Subcutaneous abdominal adipose tissue (tissue), 5 donors: ENCODE measurements around the gene SPOP.
"Not testable (repeated sequence)": the region's sequence is repeated elsewhere in the genome, so short reads cannot be mapped to it uniquely, and the experiment has no call there.

Experiments used
- H3K27ac ChIP-seq: one replicate; pipeline ENCODE4 v1.7.0; 2013; ENCODE audit warnings: low read depth, mild to moderate bottlenecking, inconsistent platforms, low read length, moderate library complexity
- H3K27me3 ChIP-seq, 5 donors: one replicate each; pipeline ENCODE4 v1.7.0; 2013; ENCODE audit warnings: low read length in 5 of 5, inconsistent platforms in 1 of 5; ENCODE audit not compliant: control insufficient read depth in 5 of 5, insufficient read depth in 4 of 5
- H3K36me3 ChIP-seq, 5 donors: one replicate each; pipeline ENCODE4 v1.7.0; 2013; ENCODE audit warnings: low read length in 5 of 5; ENCODE audit not compliant: control insufficient read depth in 5 of 5, insufficient read depth in 5 of 5
- H3K4me1 ChIP-seq, 5 donors: one replicate each; pipeline ENCODE4 v1.7.0; 2013; ENCODE audit warnings: low read length in 5 of 5, mild to moderate bottlenecking in 3 of 5, moderate library complexity in 1 of 5; ENCODE audit not compliant: control insufficient read depth in 5 of 5, insufficient read depth in 5 of 5
- H3K4me3 ChIP-seq, 5 donors: one replicate each; pipeline ENCODE4 v1.7.0; 2013; ENCODE audit warnings: low read length in 5 of 5, low read depth in 1 of 5
- H3K9ac ChIP-seq, 5 donors: one replicate each; pipeline ENCODE4 v1.7.0; 2013; ENCODE audit warnings: low read length in 5 of 5, mild to moderate bottlenecking in 4 of 5, moderate library complexity in 3 of 5
- H3K9me3 ChIP-seq, 5 donors: one replicate each; pipeline ENCODE4 v1.7.0; 2013; ENCODE audit warnings: low read length in 5 of 5; ENCODE audit not compliant: control insufficient read depth in 5 of 5
- donor health status: healthy.
- donor health status: healthy.
- donor health status: healthy.
- donor health status: healthy.
- donor health status: healthy.

The SPOP gene

DNA sequence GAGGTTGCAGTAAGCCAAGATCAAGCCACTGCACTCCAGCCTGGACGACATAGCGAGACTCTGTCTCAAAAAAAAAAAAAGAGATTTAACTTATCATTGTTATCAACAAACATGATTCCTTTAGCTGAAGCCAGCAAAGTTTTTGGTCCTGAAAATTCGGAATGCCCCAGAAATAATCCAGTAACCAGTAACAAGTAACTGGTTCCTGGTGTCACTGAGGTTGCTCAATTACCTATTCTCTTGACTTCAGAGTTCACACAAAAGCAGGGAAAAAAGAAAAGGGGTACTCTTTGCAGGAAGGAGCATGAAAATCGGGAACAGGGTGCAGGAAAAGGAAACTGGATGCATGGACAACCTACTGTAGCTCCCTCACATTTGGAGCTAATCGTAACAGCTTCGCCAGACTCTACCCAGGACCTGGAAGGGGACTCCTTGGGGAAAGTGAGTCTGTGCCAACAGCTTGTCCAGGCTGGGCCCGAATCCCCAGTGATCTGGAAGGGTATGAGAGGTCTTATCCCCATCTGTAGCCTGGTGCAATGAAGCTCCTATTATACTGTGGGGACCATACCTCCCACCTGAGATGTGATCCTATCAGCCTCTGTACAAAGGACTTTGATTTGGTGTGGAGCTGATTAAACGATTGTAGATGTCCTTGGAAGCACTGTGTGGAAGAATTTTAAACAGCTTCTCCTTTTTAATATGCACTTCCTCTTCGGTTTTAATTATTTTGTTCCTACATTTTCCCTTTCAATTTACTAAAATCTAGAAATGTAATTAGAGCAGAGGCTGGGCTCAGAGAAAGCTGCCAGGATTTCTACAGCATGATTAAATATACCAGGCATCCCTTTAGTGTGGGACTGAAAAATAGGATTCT lies 3.4 kb upstream of the SPOP start:
- H3K9me3 ChIP-seq, result no peaks in the 10 kb centered on the region

DNA sequence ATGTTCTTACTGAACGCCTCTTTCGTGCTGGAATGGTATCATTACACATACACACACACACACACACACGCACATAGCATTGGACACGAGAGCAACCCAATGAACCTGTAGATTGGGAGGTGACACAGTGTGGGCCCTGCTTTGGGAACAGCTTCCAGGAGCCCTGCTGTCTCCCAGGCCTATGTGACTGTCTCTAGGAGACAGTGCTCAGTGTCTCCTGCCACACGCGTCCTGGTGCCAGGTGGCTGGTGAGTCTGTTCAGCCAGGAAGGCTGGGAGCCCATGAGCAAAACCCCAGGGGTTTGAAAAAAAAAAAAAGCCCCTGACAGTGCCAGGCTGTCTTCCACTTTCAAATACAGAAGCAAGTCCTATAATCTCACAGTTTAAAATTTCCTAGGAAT lies 2.4 kb upstream of the SPOP start:
- Histone ChIP-seq H3K4me1 (peaks cover 6 to 32% (median 25%) of the 10 kb centered on the region in 5 donors), H3K4me3 (no peak overlapping the region), H3K36me3 (peaks cover 0 to under 1% (median 0%) of the 10 kb centered on the region in 5 donors), H3K9me3 (no peaks in the 10 kb centered on the region), H3K9ac (no peak overlapping the region), H3K27ac (no peak overlapping the region), H3K27me3 (no peaks in the 10 kb centered on the region)

More for the DNA sequence above, 3.4 kb upstream of the SPOP start:
- Histone ChIP-seq H3K4me1 (peaks cover 3 to 22% (median 15%) of the 10 kb centered on the region in 5 donors), H3K9ac (peak overlapping the region in 1 of 5 donors; percentile 13), H3K27ac (no peak overlapping the region), H3K4me3 (no peak overlapping the region), H3K36me3 (no peaks in the 10 kb centered on the region), H3K27me3 (no peaks in the 10 kb centered on the region)

DNA sequence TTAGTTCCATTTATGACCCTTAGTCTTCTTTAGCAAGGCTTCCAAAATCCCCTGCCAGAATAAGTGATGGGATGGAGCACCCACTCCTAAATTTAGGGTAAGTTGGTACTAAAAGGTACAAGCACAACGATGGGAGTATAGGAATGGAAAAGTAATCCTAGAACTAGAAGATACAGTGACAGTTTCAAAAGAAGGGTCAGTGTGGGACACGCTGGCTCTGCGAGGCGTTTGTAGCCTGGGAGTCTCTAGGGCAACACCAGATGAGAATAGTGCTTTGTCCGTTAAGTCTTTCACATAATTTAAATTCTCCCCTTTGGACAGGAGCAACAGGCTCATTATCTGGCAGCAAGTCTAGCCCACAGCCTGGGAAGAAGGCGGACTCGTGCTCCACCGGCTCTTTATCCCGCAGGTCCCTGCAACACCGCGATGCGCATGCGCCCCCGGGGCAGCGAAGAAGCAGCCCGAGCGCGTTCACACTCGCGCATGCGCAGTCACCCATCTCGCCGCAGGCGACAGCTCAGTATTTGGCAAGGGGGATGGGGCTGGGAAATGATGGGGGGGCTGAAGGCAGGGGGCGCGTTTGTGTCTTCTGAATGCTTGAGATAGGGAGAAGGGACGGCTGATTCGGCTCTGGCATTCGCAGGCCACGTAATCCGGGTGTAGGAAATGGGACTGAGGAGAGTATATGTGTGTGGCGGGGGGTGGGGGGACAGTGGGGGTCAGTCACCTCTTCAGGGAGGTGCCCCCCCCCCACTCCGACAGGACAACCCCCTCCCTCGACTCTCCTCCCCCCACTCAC lies 564 bp downstream of the SPOP start:
- Histone ChIP-seq H3K27me3 (no peaks in the 10 kb centered on the region), H3K9me3 (no peaks in the 10 kb centered on the region), H3K27ac (peak overlapping the region; percentile 96), H3K4me1 (peaks cover 6 to 39% (median 34%) of the 10 kb centered on the region in 5 donors), H3K4me3 (peak overlapping the region; percentile 58 to 89 (median 77)), H3K36me3 (peaks cover 0 to 6% (median 3%) of the 10 kb centered on the region in 5 donors), H3K9ac (peak overlapping the region; percentile 69 to 94 (median 83))

DNA sequence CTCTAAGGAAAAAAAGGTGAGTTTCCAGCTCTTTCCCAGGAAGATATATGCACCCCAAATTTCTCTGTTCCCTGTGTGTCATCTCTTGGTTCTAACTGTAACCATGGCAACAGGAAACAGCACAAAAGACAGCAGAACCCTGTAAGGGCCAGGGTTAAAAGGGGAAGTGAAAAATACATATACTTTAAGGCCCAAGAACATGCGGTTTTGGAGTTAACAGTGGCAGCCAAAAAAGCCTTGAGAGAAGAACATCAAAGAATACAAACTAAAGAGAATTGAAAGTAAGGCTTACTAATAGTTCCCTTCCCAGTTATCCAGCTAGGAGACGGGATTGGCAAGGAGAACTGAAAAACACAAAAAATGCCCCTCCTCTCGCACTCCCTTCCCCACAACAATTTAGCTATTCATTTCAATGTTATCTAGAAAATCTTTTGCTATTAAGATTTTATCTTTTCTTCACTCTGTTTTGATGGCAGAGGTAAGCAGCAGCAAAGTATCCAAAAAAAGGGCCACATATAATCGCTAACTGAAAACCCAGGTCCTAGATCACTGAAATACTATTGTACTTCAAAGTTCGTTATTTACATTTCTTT lies 1.5 kb downstream of the SPOP start:
- Histone ChIP-seq H3K9me3 (no peaks in the 10 kb centered on the region), H3K9ac (peak overlapping the region; percentile 11 to 84 (median 74)), H3K4me3 (peak overlapping the region; percentile 58 to 89 (median 77)), H3K27ac (peak overlapping the region; percentile 96), H3K27me3 (no peaks in the 10 kb centered on the region), H3K36me3 (peaks cover 0 to 6% (median 3%) of the 10 kb centered on the region in 5 donors), H3K4me1 (peaks cover 6 to 41% (median 34%) of the 10 kb centered on the region in 5 donors)

DNA sequence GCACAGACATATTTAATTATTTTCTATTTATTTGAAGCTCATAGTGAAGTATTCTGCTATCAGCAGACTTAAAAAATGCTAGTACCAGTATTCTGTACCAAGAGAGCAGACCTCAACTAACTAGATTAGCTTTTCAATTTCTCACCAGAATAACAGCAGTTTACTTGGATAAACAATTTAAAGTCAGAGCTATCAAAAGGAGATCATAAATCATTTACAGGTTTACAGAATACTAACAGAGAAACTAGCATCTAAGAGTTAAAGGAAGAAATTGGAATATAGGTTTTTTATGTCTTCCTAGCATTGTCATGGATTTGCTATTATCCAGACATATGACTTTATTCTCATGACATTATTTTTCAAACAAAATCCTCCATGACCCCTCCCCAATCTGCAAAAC lies 3.4 kb downstream of the SPOP start:
- H3K9me3 ChIP-seq, result no peaks in the 10 kb centered on the region
- no peak overlapping the region for H3K9ac ChIP-seq
- peaks cover 6 to 57% (median 45%) of the 10 kb centered on the region in 5 donors for H3K4me1 ChIP-seq
- no peak overlapping the region for H3K27ac ChIP-seq
- no peaks in the 10 kb centered on the region for H3K27me3 ChIP-seq
- no peak overlapping the region for H3K4me3 ChIP-seq
- peaks cover 0 to 6% (median 3%) of the 10 kb centered on the region in 5 donors for H3K36me3 ChIP-seq

DNA sequence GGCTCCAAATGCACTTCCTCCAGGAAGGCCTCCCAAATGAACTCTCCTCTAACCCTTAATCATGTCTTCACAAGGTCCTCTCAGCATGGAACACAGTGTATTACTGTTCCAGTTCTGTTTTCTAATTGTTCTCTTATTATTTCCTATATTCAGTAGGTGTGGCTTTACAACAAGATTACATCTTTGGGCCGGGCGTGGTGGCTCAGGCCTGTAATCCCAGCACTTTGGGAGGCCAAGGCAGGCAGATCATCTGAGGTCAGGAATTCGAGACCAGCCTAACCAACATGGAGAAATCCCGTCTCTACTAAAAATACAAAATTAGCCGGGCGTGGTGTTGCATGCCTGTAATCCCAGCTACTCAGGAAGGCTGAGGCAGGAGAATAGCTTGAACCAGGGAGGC lies 4.2 kb downstream of the SPOP start:
- not testable (repeated sequence) for H3K4me3 ChIP-seq, H3K27ac ChIP-seq
- H3K4me1 ChIP-seq, result peaks cover 6 to 57% (median 45%) of the 10 kb centered on the region in 5 donors

DNA sequence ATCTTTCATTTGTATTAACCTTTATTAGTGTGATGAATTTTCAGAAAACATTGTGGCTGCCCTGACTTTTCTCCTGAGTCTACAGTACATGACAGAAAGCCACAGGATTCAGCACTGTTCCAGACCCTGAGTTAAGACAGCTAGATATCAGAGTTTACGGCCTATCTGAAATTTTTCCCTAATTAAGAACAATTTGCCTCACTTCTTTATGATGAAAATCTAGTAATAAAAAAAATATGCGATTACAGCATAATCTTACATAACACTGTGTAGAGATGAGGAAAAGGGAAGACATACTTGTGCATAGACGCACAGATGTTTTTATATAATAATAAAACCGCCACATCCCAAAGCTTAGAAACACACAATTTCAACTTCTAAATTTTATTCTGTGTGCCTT lies 7.3 kb downstream of the SPOP start:
- peak overlapping the region; percentile 63 for H3K27ac ChIP-seq
- no peaks in the 10 kb centered on the region for H3K9me3 ChIP-seq
- H3K4me3 ChIP-seq, result no peak overlapping the region
- H3K9ac ChIP-seq, result peak overlapping the region in 3 of 5 donors; percentile 3 to 72 (median 16)
- H3K36me3 ChIP-seq, result peaks cover 0 to 6% (median 4%) of the 10 kb centered on the region in 5 donors
- peaks cover 0 to 35% (median 23%) of the 10 kb centered on the region in 5 donors for H3K4me1 ChIP-seq
- no peaks in the 10 kb centered on the region for H3K27me3 ChIP-seq

More for the DNA sequence above, 4.2 kb downstream of the SPOP start:
- H3K27me3 ChIP-seq, H3K9me3 ChIP-seq, H3K9ac ChIP-seq, H3K36me3 ChIP-seq: not testable (repeated sequence)

DNA sequence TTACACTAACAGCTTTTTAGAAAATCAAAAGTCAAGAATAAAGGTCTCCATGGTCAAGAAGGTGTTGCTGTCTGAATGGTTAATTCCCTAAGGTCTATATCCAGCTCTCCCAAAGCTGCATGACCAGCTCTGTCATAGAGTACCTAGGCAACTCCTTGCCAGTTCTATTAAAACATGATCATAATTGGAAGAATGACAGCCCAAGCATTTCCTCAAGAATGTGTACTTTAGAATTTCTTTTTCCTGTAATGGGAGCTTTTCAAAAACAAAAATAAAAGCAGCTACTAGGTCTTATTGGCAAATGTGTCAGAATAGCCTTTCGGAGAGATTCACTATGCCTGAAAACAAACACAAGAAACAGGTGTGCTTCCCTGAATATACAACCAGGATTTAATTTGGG lies 7.9 kb downstream of the SPOP start:
- Histone ChIP-seq H3K27ac (peak overlapping the region; percentile 63), H3K9me3 (no peaks in the 10 kb centered on the region), H3K4me1 (peaks cover 0 to 29% (median 18%) of the 10 kb centered on the region in 5 donors), H3K36me3 (peaks cover 0 to 6% (median 2%) of the 10 kb centered on the region in 5 donors), H3K9ac (peak overlapping the region in 4 of 5 donors; percentile 3 to 72 (median 40)), H3K27me3 (no peaks in the 10 kb centered on the region), H3K4me3 (no peak overlapping the region)

DNA sequence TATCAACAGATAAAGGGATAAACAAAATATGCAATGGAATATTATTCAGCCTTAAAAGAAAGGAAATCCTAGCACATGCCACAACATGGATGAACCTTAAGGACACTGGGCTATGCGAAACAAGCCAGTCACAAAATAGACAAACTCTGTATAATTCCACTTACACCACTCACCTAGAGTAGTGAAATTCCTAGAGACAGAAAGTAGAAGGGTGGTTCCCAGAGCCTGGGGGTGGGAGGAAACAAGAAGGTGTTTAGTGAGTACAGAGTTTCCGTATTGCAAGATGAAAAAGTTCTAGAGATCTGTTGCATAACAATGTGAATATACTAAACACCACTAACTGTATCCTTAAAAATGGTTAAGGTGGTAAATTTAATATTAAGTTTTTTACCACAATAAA lies 10.0 kb downstream of the SPOP start:
- no peak overlapping the region for H3K27ac ChIP-seq
- peaks cover 0 to 19% (median 11%) of the 10 kb centered on the region in 5 donors for H3K4me1 ChIP-seq
- H3K36me3 ChIP-seq, result peaks cover 0 to 8% (median 0%) of the 10 kb centered on the region in 5 donors

More for the DNA sequence above, 10.0 kb downstream of the SPOP start:
- Histone ChIP-seq H3K27me3 (no peaks in the 10 kb centered on the region), H3K4me3 (no peak overlapping the region), H3K9ac (no peak overlapping the region), H3K9me3 (no peaks in the 10 kb centered on the region)
